HepG2 (cell line): ENCODE measurements around the gene MLLT1. TPM values are rescaled to one million over a fixed set of nuclear protein-coding genes. Genes with fewer than 3 reads are reported as not detected.

Experiments used
- AGO2 ChIP-seq: fragments of 200-400 bp; formaldehyde crosslinking; optimal IDR thresholded peaks from 2 replicates; pipeline ENCODE3; 2017; ENCODE audit warnings: mild to moderate bottlenecking, low read depth, low read length, moderate library complexity
- ATF7-NPFF ChIP-seq: sonication (generic); formaldehyde crosslinking; IDR thresholded peaks from 2 replicates; pipeline ENCODE4 v1.8.1; 2023; ENCODE audit warnings: mild to moderate bottlenecking, low read depth, missing genetic modification reagents, moderate library complexity
- ATM ChIP-seq: fragments of 450-650 bp; IDR thresholded peaks from 2 replicates; pipeline ENCODE4 v1.7.1; 2017; ENCODE audit warnings: mild to moderate bottlenecking, borderline replicate concordance
- CEBPB ChIP-seq: IDR thresholded peaks from 2 replicates; pipeline ENCODE4 v1.6.1; 2011; ENCODE audit warnings: low read depth, low read length, improper control_type of control experiment, borderline replicate concordance
- EEA1 ChIP-seq: sonication (generic); formaldehyde crosslinking; IDR thresholded peaks from 2 replicates; pipeline ENCODE4 v1.5.1; 2020; ENCODE audit warnings: mild to moderate bottlenecking, missing genetic modification reagents, borderline replicate concordance
- ETS1 ChIP-seq: sonication (generic); formaldehyde crosslinking; IDR thresholded peaks from 2 replicates; pipeline ENCODE4 v1.4.0; 2020; ENCODE audit warnings: missing genetic modification reagents
- HOXA5 ChIP-seq: sonication (generic); formaldehyde crosslinking; IDR thresholded peaks from 2 replicates; pipeline ENCODE4 v1.4.0; 2020; ENCODE audit warnings: missing genetic modification reagents
- KDM5A ChIP-seq: fragments of 200-600 bp; sonication (generic); IDR thresholded peaks from 2 replicates; pipeline ENCODE4 v1.7.0; 2018; ENCODE audit warnings: antibody characterized with exemption, mild to moderate bottlenecking, low read length, borderline replicate concordance
- MED8 ChIP-seq: sonication (generic); formaldehyde crosslinking; IDR thresholded peaks from 2 replicates; pipeline ENCODE4 v1.8.1; 2023; ENCODE audit warnings: mild to moderate bottlenecking, missing genetic modification reagents; ENCODE audit not compliant: insufficient replicate concordance
- MLX ChIP-seq: IDR thresholded peaks from 2 replicates; pipeline ENCODE4 v1.6.1; 2016
- NFYC ChIP-seq: IDR thresholded peaks from 2 replicates; pipeline ENCODE4 v1.6.1; 2016; ENCODE audit warnings: missing genetic modification reagents, missing compliant biosample characterization
- POGK ChIP-seq: sonication (generic); formaldehyde crosslinking; conservative IDR thresholded peaks from 2 replicates; pipeline ENCODE4 v1.8.0; 2022; ENCODE audit warnings: mild to moderate bottlenecking, moderate library complexity, missing genetic modification reagents
- RFX1 ChIP-seq: fragments of 450-650 bp; IDR thresholded peaks from 2 replicates; pipeline ENCODE4 v1.6.1; 2017
- SOX5 ChIP-seq: IDR thresholded peaks from 2 replicates; pipeline ENCODE4 v1.6.1; 2016; ENCODE audit warnings: borderline replicate concordance
- TFE3 ChIP-seq: IDR thresholded peaks from 2 replicates; pipeline ENCODE4 v1.6.1; 2016
- THAP7 ChIP-seq: sonication (generic); formaldehyde crosslinking; IDR thresholded peaks from 2 replicates; pipeline ENCODE4 v1.8.1; 2023; ENCODE audit warnings: mild to moderate bottlenecking, missing genetic modification reagents
- ZBTB44 ChIP-seq: sonication (generic); formaldehyde crosslinking; IDR thresholded peaks from 2 replicates; pipeline ENCODE4 v1.4.0; 2020; ENCODE audit warnings: missing genetic modification reagents
- ZNF335 ChIP-seq: sonication (generic); formaldehyde crosslinking; IDR thresholded peaks from 2 replicates; pipeline ENCODE4 v1.4.0; 2020; ENCODE audit warnings: missing genetic modification reagents
- ZNF367 ChIP-seq: sonication (generic); formaldehyde crosslinking; IDR thresholded peaks from 2 replicates; pipeline ENCODE4 v1.4.0; 2020; ENCODE audit warnings: missing genetic modification reagents, borderline replicate concordance
- ZNF670 ChIP-seq: sonication (generic); formaldehyde crosslinking; IDR thresholded peaks from 2 replicates; pipeline ENCODE4 v1.8.0; 2022; ENCODE audit warnings: mild to moderate bottlenecking, missing genetic modification reagents, borderline replicate concordance
- ZZZ3 ChIP-seq: sonication (generic); formaldehyde crosslinking; IDR thresholded peaks from 2 replicates; pipeline ENCODE4 v1.4.0; 2020; ENCODE audit warnings: missing genetic modification reagents, mild to moderate bottlenecking, borderline replicate concordance
- polyA plus RNA-seq, 8 experiments: library from polyadenylated mRNA; depleted of rRNA in 3 of 8; stranded (reverse) in 7 of 8; unstranded in 1 of 8; fragments of >200 nt; fragmentation: Illumina TruSeq in 4 of 8; extraction: Trizol in 4 of 8; gene quantifications; 2 replicates each; pipeline versions ENCODE4 v1.2.1 to v1.2.3, GENCODE V29; 2011 to 2016; ENCODE audit warnings: low read depth in 4 of 8, missing spikeins in 1 of 8, mixed read lengths in 1 of 8; ENCODE audit not compliant: insufficient read depth in 1 of 8
- total RNA-seq, 5 experiments: library from RNA; depleted of rRNA; stranded (reverse); fragments of >200 nt; fragmentation: Illumina TruSeq; extraction: Trizol; gene quantifications; 2 replicates each; pipeline ENCODE4 v1.2.3, GENCODE V29; 2016; ENCODE audit warnings: low read depth in 1 of 5

Gene MLLT1
- total and polyA plus RNA-seq, 2 of the 13 experiments (the other 11 are each of a cell fraction or from before 2014, with no cell fraction given): 11.7 to 12.2 TPM

- TF ChIP-seq MED8: peak; percentile 49
- TF ChIP-seq ETS1 (CRISPR knock-in tag): no peak
- 0 out of 2 replicates have a peak, but pooled peaks have one; percentile 35 for TF ChIP-seq ATF7-NPFF (CRISPR knock-in tag)
- peak; percentile 56; the same call in 1 of the 2 replicates for TF ChIP-seq THAP7 (CRISPR knock-in tag)
- no peak for TF ChIP-seq RFX1
- peak; percentile 97 for TF ChIP-seq CEBPB
- TF ChIP-seq TFE3 (CRISPR knock-in tag): peak; percentile 75
- TF ChIP-seq POGK: peak; percentile 58; the same call in 1 of the 2 replicates
- TF ChIP-seq NFYC: no peak
- TF ChIP-seq ATM: no peak
- no peak for TF ChIP-seq ZNF367 (CRISPR knock-in tag)
- TF ChIP-seq AGO2: peak; percentile 22
- TF ChIP-seq ZNF670 (CRISPR knock-in tag): no peak
- TF ChIP-seq ZBTB44: no peak
- TF ChIP-seq KDM5A: no peak
- no peak; the same call in 1 of the 2 replicates for TF ChIP-seq SOX5 (CRISPR knock-in tag)
- TF ChIP-seq ZZZ3 (CRISPR knock-in tag): no peak
- TF ChIP-seq MLX (CRISPR knock-in tag): peak; percentile 48; the same call in 1 of the 2 replicates
- no peak for TF ChIP-seq ZNF335 (CRISPR knock-in tag)
- TF ChIP-seq HOXA5 (CRISPR knock-in tag): no peak
- no peak for TF ChIP-seq EEA1 (CRISPR knock-in tag)
Observed at GRCh38 chr19:6273701-6274601, 5.8 kb downstream of the MLLT1 start (continued).
